ENCODE results near the gene CXCL9.
"Not testable (repeated sequence)": the region's sequence is repeated elsewhere in the genome, so short reads cannot be mapped to it uniquely, and the experiment has no call there.

The CXCL9 gene

GRCh38 chr4:75954811-75955210 lies 52.5 kb downstream of the CXCL9 start:
- DNase-seq (ENCODE audit: low spot score), result not testable (repeated sequence)

DNA sequence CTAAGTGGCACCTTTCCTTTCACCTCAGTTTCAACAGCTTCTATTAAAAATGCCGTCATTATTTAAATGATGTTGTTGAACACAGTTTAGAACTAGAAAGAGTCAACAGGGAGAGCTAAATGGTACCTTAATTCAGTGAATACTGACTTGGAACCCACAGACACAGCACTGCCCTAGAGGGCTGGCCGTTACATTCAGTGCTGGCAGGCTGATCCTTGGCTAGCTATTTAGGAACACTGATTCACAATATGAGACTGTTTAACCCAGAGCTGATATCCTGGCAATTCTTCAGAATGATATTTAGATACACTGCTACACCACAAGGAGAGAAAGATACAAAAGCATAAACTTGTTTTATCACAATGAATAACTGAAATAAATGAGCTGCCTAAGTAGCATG lies 53.8 kb downstream of the CXCL9 start:
- no peak for DNase-seq (ENCODE audit: low spot score)
